Thoracic aorta (tissue), 2 donors: ENCODE results near the gene NTN3. TPM values are rescaled to one million over a fixed set of nuclear protein-coding genes. Genes with fewer than 3 reads are reported as not detected.

Experiments
- ATAC-seq: fragments of 150-250 bp; one replicate; pipeline ENCODE4 v1.8.0; 2017; ENCODE audit warnings: low read depth; ENCODE audit not compliant: insufficient number of reproducible peaks, low FRiP score
- DNase-seq: peaks from one replicate; pipeline ENCODE4 v3.0.0-alpha.2; 2020; ENCODE audit warnings: low spot score
- H3K27ac ChIP-seq, 2 donors: fragments of 200-600 bp; sonication (generic); 1 replicate in 1 of 2; 2 replicates in 1 of 2; pipeline ENCODE4 v1.5.1; 2016; ENCODE audit warnings: mild to moderate bottlenecking in 2 of 2, moderate library complexity in 2 of 2
- H3K27me3 ChIP-seq: fragments of 200-600 bp; sonication (generic); replicated peaks from 2 replicates; pipeline ENCODE4 v1.6.0; 2016; ENCODE audit warnings: mild to moderate bottlenecking; ENCODE audit not compliant: insufficient read depth
- H3K36me3 ChIP-seq: fragments of 200-600 bp; sonication (generic); one replicate; pipeline ENCODE4 v1.5.1; 2016
- H3K4me1 ChIP-seq, 2 donors: fragments of 200-600 bp; sonication (generic); 1 replicate in 1 of 2; 2 replicates in 1 of 2; pipeline versions ENCODE4 v1.5.1 to v1.6.0; 2016; ENCODE audit warnings: low read depth in 2 of 2, mild to moderate bottlenecking in 1 of 2; ENCODE audit not compliant: control insufficient read depth in 1 of 2
- H3K4me3 ChIP-seq: fragments of 200-600 bp; sonication (generic); 2 replicates; pipeline ENCODE4 v1.5.1; 2016; ENCODE audit warnings: mild to moderate bottlenecking
- H3K9me3 ChIP-seq: fragments of 200-600 bp; sonication (generic); 2 replicates; pipeline ENCODE4 v1.5.1; 2016
- CTCF ChIP-seq: fragments of 200-600 bp; sonication (generic); IDR thresholded peaks from one replicate; pipeline ENCODE4 v1.5.1; 2019; ENCODE audit warnings: antibody characterized with exemption
- total RNA-seq, 2 donors: library from RNA; depleted of rRNA; stranded (reverse); fragments of >200 nt; gene quantifications; one replicate each; pipeline versions ENCODE4 v1.1.0 to v1.2.3, GENCODE V29; 2016

NTN3 gene
- total RNA-seq, 2 donors from 2014 or later: 0.28 TPM; not detected in 1

GRCh38 chr16:2443555-2443954 lies 27.5 kb upstream of the NTN3 start:
- DNase-seq: no peak
- H3K4me1 ChIP-seq: no peaks in the 10 kb centered on the region
- no peaks in the 10 kb centered on the region for H3K9me3 ChIP-seq
- H3K27me3 ChIP-seq: no peaks in the 10 kb centered on the region
- TF ChIP-seq CTCF: no peak
- ATAC-seq: no peak
- no peaks in the 10 kb centered on the region for H3K36me3 ChIP-seq
- no peak overlapping the region for H3K4me3 ChIP-seq
- H3K27ac ChIP-seq: no peak overlapping the region

GRCh38 chr16:2447920-2448583 lies 23.0 kb upstream of the NTN3 start:
- no peak overlapping the region for H3K27ac ChIP-seq
- no peaks in the 10 kb centered on the region for H3K9me3 ChIP-seq
- H3K36me3 ChIP-seq: no peaks in the 10 kb centered on the region
- H3K27me3 ChIP-seq: no peaks in the 10 kb centered on the region
- no peaks in the 10 kb centered on the region for H3K4me1 ChIP-seq
- ATAC-seq (no peak), DNase-seq (no peak)
- TF ChIP-seq CTCF: no peak
- H3K4me3 ChIP-seq: no peak overlapping the region

GRCh38 chr16:2449118-2449517 lies 22.0 kb upstream of the NTN3 start:
- Histone ChIP-seq H3K27ac (no peak overlapping the region), H3K9me3 (no peaks in the 10 kb centered on the region), H3K4me3 (no peak overlapping the region), H3K36me3 (no peaks in the 10 kb centered on the region), H3K27me3 (no peaks in the 10 kb centered on the region), H3K4me1 (no peaks in the 10 kb centered on the region)
- DNase-seq: no peak
- TF ChIP-seq CTCF: no peak
- no peak for ATAC-seq

- DNase-seq: no peak
- no peak overlapping the region for H3K27ac ChIP-seq
These were observed 20.6 kb upstream of the NTN3 start for GRCh38 chr16:2450535-2450934.

GRCh38 chr16:2450975-2451381 lies 20.1 kb upstream of the NTN3 start:
- Histone ChIP-seq H3K9me3 (no peaks in the 10 kb centered on the region), H3K4me3 (no peak overlapping the region), H3K36me3 (no peaks in the 10 kb centered on the region), H3K27ac (no peak overlapping the region), H3K27me3 (no peaks in the 10 kb centered on the region), H3K4me1 (no peaks in the 10 kb centered on the region)
- DNase-seq (no peak), ATAC-seq (no peak)
- no peak for TF ChIP-seq CTCF

More at GRCh38 chr16:2450535-2450934, 20.6 kb upstream of the NTN3 start:
- Histone ChIP-seq H3K4me1 (no peaks in the 10 kb centered on the region), H3K27me3 (no peaks in the 10 kb centered on the region), H3K36me3 (no peaks in the 10 kb centered on the region), H3K4me3 (no peak overlapping the region), H3K9me3 (no peaks in the 10 kb centered on the region)
- no peak for ATAC-seq
- no peak for TF ChIP-seq CTCF
